GM19438 (cell line): ENCODE measurements around the gene LDLRAD4.

ENCODE experiments used
- ATAC-seq: cut with Tn5 transposase; IDR thresholded peaks from one replicate; pipeline ENCODE4 v1.9.1; 2021; ENCODE audit warnings: low read depth; ENCODE audit not compliant: unreplicated experiment

The LDLRAD4 gene

DNA sequence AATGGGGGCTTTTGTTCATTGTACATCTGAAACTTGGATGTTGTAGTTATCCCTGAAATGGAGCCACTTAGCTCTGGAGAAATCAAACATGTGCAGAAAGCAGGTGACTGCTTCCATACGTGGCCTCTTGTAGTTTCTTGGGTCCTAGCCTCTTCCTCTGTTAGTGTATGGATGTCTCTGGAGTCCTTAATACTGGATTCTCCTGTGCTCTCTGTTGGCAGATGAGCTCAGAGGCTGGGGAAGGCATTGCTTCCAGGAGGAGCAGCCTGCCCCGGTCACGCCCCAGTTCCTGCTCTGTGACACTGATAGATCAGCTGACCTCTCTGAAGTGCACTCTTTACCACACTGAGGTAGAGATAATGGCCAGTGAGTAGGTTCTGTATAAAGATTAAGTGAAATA lies 176.2 kb downstream of the LDLRAD4 start:
- no peak for ATAC-seq

DNA sequence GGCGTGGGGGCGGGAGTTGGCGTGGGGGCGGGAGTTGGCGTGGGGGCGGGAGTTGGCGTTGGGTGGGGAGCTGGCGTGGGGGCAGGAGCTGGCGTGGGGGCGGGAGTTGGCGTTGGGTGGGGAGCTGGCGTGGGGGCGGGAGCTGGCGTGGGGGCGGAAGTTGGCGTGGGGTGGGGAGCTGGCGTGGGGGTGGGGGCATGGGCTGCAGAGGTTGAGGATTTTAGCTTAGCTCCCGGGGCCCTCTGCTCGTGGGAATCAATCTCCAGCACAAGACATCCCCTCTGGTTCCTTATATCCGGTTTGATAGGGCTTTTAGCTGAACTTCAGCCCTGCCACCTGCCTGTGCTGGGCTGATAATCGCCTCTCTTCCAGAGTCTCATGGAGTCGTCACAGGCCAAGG lies 177.0 kb downstream of the LDLRAD4 start:
- no peak for ATAC-seq

DNA sequence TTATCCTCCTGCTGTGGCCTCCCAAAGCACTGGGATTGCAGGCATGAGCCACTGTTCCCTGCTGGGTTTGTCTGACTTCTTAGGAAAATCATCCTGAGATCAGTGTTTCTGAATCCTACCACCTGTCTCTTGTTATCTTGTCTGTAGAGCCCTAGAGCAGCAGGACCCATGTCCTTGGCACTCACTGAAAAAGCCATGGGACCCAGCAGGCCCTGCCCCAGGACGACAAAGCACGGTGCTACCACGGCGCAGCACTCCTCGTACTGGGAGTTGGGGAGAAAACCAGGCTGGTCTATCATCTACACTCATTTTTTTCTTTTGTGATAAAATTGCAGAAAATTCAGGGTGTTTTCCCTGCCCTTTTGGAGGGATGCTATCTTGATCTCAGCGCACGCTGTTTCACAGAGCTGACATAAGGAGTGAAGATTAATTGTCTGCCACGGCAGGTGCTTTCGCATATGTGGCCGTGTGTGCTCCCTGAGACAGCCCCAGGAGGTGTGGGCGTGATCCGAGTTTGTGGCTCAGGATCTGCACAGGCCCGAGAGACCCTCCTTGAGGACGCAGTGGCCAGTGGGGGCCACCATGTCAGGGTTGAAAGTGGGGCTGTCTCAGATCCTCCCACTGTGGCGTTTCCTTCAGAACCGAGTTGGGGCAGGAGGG lies 179.1 kb downstream of the LDLRAD4 start:
- ATAC-seq, result no peak

DNA sequence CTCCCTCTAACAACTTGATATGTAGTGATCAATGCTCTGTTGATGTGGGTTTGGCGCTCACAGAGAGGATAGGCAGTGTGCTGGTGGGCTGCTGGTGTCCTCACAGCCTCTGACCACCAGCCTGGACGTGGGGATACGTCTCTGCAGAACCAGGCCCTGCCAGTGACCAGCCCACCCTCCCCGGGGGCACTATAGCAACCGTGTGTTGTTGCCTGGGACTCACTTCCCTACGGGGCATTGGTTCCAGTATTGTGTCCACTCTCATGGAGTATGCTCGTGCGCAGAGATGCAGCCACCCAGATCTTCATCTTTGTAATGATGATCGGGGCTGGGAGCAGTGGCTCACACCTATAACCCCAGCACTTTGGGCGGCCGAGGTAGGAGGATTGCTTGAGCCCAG lies 180.1 kb downstream of the LDLRAD4 start:
- ATAC-seq, result no peak

DNA sequence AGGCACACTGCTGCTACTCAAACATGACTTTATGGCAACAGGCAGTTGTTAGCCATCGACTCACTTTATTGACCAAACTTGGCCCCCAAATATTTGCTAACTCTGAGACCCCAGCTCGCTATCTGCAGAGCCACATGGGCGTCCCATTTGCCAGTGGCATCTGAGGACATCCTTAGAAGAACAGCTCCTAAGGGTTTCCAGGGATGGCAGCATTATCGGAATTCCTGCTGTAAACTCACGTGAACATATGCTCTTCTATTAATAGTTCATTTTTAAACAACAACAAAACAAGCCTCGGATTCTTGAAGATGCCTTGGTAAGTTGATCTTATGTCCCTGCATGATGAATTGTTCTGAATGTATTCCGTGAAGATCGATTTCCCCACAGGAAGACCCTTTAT lies 181.0 kb downstream of the LDLRAD4 start:
- ATAC-seq, result no peak

DNA sequence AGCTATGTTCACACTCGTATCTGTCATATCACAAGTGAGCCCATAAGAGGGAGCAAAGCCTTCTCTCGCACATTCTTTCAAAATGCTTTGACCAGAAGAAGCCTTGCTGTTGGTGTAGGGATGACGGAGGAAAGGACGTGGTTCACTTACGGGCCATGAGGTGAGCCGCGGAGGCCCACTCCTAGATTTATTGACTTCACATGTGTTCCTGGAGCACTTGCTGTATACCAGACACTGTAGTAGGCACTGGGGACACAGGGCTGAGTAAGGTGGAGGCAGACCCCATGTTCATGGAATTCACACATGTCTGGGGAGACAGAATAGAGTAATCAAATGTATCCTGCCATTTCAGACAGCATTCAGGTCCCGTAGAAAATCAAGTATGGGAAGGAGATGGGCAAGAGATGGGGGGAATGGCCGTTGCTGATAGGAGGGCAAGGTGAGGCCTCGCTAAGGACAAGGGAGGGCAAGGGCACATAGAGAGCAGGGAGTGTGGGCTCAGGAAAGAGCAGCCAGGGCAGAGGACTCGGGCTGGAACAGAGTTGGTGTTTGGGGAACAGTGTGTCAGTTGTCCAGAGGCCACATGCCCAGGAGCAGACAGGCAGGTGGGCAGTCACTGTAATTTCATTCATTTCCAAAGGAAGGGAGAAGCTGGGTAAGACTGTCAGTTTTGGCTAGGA lies 182.2 kb downstream of the LDLRAD4 start:
- no peak for ATAC-seq

DNA sequence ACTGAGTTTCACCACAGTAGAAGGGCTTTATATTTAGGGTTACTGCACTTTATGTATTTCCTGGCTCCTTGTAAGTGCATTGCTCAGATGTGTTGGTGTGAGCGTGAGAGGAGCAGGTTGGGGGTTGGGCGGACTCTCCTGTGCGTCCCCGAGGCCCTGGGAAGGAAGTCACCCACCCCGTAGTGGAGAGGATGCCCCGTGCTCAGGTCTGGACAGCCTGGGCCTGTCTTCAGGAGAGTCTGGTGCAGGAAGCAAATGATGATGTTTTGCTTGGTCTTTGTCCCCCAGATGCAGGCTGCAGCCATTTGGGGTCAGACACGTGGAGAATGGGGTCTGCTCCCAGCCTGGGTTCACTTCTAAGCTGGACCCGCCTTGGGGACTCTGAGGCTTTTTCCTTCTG lies 182.8 kb downstream of the LDLRAD4 start:
- no peak for ATAC-seq

DNA sequence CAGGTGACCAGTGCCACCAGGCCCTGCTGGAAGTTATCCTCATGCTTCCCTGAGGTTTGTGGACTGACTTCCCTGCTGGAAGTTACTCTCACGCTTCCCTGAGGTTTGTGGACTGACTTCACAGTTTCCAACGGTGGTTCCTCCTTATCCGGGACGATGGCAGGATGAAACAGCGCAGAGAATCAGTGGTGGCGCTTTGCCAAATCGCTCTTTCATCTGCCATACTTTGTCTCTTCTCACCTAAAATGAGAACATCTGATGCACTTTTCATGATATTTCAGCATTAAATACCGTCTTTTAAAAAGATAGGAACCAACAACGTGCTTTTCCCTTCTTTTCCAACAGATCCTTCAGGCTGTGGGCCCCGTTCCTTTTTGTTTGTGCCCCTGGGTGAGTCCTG lies 183.3 kb downstream of the LDLRAD4 start:
- ATAC-seq, result no peak

DNA sequence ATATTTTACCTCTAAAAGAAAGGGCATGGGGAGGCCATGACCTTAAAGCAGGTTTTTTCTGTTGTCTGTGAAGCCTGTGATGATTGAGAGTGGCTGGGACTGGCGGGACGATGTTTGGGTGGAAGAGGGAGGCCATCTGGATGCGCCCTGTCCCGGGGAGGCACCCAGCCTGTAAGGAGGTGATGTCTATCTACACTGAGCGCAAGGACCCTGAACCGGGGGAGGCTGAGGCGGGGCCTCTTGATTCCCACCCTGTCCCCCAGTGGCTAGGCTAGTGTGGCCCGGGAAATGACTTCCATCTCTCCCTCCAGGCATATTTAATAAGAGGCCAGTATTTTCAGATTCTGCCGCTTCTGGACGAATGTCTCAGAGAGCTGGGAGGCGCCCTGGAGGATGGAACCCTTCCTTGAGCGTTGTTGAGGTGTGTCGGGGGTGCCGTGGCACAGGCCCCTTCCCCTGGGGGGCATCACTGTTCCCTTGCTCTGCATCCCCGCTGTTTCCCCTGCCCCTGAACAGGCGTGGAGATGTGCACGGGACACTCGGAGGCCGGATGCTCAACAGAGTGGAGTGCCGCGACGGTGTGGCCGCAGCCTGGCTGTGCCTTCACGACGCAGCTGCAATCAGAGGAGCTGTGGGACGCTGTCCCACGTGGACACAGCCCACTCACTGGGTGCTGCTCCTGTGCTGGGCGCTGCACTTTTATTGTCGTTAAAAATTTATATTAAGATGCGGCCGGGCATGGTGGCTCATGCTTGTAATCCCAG lies 185.4 kb downstream of the LDLRAD4 start:
- ATAC-seq, result no peak

DNA sequence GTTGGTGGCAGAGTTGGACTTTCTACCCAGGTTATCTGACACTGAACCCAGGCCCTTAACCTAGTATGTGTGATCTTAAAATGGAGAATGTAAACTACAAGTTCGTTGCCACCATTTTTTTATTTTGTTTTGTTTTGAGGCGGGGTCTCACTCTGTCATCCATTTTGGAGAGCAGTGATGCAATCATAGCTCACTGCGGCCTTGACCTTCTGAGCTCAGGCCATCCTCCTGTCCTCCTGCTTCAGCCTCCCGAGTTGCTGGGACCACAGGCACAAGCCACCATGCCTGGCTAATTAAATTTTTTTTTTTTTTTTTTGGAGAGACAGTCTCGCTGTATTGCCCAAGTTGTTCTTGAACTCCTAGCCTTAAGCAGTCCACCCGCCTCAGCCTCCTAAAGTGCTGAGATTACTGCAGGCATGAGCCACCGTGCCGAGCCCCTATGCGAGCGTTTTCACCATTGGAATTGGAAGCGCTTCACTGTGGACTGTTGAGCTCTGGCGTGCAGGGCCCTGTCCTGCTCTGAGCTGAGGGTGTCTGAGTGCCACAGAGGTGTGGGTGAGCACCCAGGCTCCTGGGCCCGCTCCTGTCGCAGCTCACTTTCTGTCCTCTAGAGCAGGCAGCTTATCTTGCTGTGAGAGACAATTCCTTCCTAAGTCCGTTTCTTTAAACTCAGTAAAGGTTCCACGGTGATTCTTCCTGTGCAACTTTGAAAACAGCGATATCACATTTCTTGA lies 186.9 kb downstream of the LDLRAD4 start:
- ATAC-seq, result no peak

DNA sequence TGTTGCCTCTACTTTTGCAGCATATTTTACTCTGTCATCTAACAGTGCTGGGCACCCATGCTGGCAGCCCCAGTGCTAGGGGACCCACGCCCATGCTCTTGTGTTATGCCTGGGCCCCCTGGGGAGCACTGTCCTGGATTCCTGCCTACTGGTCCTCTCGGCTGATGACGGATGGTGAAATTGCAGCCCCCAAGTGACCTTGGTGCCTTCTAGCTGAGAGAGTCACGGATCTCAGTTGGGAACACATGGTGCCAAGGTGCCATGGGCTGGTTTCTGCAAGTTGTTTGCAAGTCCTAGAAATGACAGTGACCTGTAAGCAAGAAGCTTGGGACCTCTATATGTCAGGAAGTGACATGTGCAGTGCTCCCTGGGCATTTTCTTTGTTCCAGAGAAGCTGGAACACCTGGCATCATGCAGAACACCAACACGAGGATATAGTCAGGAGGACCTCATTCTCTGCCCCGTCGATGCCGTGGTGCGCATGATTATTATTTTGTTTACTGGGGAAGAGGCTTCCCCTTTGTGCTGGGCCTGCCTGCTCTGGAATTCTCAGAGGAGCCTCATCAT lies 187.6 kb downstream of the LDLRAD4 start:
- no peak for ATAC-seq

DNA sequence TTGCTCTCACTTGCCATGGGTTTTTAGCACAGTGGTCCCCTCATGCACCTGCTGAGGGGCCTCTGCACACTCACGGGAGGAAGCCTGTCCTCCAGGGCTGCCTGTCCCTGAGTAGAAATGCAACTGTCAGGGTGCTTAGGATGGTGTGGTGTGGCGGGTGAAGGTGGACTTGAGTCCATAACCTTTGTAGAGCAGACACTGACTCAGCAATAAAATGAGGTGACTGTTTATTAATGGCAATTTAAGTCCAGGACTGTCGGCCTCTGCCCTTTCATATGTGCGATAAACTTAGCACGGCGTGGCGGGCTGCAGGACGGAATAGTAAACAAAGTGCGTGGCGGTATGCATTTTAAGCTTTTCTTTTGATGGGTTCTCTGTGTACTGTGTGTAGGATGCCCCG lies 188.2 kb downstream of the LDLRAD4 start:
- no peak for ATAC-seq

DNA sequence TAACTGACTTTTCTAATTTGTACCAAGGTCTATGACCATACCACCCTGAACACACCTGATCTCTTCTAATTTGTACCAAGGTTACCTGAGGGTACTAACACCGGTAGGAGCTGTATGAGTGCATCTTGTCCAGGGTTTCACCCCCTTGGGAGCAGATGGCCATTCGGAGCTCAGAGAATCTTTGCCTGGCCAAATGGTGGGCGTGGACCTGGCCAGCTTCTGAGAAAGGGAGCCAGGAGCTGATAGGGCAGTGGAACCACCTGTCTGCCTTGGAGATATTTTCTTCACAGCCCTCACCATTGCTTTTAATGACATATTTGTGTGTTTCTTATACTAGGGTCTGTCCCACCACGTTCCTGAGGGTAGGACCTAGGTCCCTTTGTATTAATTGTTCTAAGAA lies 188.9 kb downstream of the LDLRAD4 start:
- no peak for ATAC-seq

DNA sequence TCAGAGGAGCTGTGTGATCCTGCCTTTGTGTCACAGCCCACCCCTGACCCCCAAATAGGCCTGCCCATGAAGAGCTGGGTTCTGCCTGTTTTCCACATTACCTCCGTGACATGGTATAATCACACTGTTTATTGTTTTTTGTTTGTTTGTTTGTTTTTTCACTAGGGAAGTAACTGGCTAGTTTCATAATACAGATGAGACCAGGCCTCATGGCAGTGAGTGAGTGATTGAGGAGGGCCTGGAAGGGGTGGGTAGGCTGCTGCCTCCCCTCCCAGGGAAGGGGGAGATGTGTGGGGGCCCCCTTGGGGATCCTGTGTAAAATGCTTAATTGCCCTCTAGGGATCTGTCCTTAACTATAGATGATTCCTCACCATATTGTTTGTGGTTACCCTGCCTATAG lies 190.5 kb downstream of the LDLRAD4 start:
- no peak for ATAC-seq

DNA sequence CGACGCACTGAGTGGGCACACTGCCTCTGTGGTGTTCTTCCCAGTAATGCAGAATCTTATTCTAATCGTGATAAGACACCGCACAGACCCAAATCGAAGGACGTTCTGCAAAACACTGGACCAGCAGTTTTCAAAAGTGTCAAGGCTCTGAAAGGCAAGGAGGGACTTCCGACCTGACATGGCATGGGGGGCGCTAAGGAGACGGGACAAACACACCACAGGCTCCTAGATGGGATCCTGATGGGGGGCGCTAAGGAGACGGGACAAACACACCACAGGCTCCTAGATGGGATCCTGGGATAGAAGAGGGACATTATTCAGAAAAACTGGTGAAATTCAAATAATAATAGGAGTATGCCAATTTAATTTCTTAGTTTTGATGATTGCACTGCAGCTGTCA lies 191.4 kb downstream of the LDLRAD4 start:
- ATAC-seq, result no peak

DNA sequence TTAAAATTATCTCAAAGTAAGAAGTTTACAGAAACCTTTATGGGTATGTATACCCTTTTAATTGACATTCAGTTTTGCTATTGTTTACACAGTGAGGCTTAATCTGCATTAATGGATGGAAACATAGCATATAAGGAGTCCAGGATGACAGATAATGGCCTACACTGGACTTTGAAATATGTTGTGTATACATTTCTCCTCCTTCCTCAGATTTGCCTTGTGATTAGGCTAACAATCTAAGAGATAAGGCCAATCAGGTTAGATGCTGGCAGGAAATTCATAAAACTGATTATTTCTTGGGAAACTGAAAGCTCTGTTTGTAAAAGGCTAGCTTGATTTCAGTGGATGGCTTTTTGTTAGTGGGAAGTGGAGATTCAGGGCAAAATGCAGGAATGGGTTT lies 191.9 kb downstream of the LDLRAD4 start:
- ATAC-seq, result no peak

DNA sequence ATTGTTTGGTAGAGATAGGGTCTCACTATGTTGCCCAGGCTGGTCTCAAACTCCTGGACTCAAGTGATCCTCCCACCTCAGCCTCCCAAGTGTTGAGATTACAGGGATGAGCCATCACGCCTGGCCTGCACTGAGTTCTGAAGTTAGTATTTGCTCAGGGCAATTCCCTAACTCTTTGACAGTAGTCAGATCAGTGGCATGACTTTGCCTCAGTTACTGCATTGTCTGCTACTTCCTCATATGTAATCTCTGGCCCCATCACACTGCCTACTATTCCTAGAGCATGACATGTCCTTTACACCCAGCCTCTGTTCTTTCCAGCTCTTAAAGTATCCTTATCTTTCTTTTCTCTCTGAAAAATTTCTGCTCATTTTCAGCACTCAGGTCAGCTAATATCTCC lies 193.5 kb downstream of the LDLRAD4 start:
- no peak for ATAC-seq

DNA sequence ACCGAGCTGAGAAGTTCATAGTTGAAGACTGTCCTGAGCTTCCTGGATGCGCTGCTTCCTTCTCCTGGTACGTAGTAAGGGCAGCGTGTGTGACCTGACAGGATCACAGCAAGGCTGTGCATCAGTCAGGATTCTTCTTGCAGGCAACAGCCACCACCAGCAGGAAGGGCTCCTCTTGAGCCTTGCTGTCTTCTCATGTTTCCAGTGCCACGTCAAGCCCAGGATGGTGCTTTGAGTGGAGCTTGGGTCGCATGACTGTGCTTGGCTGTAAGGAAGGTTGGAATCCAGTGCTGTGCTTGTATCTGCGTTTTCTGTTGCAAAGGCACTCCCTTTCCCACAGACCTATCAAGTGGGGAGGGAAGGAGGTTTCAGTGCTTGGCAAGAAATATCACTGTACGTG lies 194.3 kb downstream of the LDLRAD4 start:
- no peak for ATAC-seq

DNA sequence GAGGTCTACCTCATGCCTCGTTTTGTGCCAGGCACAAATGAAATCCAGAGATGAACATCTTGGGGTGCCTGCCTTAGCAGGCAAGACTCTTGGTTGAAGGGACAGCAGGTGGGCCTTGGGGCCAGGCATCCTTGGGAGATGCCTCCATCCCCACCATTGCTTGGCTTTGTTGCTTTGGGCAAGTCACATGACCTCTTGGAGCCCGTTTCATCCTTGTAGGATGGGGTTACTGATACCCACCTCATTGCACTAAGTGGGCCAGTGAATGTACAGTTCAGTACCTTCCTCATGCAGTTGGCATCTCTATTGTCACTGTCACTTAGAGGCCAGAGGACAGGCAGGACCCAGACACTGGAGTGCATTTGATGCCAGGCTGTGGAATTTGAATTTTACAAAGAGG lies 195.5 kb downstream of the LDLRAD4 start:
- no peak for ATAC-seq

DNA sequence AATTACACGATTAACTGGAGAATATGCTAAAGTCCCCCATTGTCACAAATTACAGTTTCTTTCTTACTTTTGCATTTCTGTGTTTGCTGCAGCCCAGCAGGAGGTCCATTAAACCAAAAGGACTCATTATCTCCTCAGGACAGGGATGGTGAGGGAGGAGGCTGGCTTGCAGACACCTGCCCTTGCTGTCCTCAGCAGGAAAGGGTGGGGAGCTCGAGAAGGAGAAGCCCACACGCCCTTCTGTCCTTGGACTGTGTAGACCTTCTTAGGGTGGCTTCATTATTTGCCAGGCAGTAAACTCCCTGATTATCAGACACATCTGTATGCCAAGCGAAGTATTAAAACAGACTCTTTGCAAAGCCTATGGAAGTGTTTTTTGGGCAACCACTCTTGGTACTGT lies 196.0 kb downstream of the LDLRAD4 start:
- no peak for ATAC-seq

DNA sequence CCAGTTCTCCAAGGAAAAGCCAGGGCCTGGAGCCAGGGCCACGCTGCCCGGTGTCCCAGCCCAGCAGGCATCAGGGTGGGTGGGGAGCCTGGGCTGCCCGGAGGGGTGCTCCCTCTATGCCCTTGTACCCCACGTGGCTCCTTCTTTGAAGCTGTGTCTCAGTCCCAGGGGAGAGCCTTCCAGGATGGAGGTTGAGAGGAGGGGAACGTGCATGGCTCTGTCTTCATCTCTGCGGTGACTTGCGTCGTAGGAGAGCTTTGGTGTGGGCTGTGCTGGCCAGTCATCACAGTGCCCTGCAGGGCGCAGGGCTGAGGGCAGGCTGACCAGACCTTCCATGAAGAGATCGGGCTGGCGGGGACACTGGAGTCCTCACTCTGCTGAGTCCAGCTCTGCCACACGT lies 197.2 kb downstream of the LDLRAD4 start:
- no peak for ATAC-seq
